Stimulated activated CD8-positive, alpha-beta memory T cell treated with anti-CD3 and anti-CD28 coated beads, Interleukin-12 subunit alpha, Interleukin-12 subunit beta, amount 100 ng/mL, for 4 hours (primary cell): ENCODE measurements around the gene SNRNP27.

Experiments
- DNase-seq: peaks from one replicate; pipeline ENCODE4 v3.0.0-alpha.2; 2020; ENCODE audit warnings: low read depth

The SNRNP27 gene

DNA sequence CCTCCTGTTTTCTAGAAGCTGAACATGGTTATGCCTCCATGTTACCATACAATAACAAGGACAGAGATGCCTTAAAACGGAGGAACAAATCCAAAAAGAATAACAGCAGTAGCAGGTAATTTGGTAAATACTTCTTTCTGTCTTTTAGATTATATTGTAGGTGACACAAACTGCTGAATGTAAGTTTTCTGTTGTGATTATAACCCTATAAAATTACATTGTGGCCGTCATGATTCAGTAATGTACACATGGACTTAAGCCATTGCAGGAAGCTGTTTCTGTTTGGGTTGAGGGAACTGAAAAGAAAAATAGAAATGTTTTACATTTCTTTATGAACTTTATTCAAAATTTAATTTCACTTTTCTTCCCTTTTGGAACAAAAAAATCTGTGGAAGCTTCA lies 22.4 kb downstream of the SNRNP27 start:
- DNase-seq: no peak

DNA sequence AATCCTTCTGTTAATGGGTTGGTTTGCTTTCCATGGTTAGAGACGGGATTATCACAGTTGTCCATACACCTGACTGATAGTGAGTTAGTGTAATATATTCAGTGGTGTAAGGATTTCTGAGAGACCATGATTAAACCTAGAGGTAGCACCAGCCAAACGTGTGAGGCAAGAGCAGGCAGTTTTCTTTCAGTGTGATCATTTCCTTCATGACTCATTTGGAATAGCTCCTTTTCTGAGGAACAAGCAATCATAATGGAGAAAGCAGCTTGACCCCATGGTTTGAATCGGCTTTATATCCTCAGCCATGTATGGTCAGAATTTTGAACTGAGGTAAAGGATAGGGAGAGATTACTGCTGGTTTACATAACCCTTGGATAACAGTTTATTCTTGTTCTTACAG lies 24.1 kb downstream of the SNRNP27 start:
- DNase-seq: no peak

DNA sequence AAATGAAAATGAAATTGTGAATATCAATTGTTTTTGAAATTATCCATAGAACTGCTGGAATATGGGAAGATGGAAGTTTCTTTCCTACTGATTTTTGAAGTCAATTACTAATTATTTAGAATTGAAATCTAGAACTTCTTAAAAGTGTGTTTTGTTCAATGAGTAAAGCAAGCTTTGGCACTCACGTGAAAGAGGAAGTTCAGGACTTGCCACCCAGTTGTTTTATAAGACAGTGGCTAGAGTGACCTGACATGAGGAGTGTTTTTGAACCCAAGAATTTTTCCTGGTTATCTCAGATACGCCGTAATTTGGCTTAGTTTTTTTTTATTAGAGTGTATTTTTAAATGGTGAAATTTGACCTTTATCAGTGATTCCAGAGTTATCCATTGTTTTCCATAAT lies 24.6 kb downstream of the SNRNP27 start:
- no peak for DNase-seq

DNA sequence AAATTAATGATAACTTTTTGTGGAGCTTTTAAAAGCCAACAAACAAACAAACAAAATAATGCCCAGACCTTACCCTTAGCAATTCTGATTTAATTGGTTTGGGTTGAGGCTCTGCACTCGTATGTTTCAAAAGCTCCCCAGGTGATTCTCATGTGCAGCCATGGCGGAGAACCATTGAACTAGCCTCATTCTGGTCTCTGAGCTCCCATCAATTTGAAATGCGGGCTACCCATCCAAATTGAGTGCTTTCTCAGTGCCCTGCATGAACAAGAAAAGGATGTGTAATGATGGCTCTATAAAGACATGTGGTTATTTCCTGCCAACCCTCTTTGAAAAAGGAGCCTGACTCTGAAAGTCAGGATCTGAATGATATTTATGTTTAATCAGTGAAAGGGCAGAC lies 29.4 kb downstream of the SNRNP27 start:
- no peak for DNase-seq

DNA sequence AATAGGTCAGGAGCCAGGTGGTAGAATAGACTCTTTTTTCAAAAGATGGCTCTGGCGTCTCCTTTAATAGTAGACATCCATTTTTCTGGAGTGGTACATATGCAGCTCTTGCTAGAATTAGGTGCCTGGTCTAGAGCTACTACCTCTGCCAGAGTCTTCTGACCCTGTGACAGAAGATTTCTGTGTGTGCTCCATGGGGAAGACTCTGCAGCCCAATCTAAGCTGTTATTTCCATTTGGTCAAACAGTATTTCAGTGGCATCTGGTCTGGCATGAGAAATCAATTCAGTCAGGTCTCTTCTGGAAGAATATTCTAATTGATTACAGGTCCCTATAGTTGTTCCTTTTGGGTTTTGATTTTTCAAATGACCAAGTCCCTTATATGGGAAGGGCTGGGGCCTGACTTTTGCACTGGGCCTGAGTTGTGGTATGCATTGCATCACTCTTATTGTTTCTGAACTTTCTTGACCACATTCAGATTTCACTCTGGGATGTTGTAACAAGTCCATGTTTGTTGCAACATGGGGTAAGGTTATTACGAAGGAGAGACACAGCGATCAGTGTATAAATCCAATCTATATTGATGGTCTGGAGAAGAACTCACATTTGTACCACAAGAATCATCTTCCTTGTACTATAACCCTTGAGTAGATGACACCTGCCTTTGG lies 33.2 kb downstream of the SNRNP27 start:
- no peak for DNase-seq

DNA sequence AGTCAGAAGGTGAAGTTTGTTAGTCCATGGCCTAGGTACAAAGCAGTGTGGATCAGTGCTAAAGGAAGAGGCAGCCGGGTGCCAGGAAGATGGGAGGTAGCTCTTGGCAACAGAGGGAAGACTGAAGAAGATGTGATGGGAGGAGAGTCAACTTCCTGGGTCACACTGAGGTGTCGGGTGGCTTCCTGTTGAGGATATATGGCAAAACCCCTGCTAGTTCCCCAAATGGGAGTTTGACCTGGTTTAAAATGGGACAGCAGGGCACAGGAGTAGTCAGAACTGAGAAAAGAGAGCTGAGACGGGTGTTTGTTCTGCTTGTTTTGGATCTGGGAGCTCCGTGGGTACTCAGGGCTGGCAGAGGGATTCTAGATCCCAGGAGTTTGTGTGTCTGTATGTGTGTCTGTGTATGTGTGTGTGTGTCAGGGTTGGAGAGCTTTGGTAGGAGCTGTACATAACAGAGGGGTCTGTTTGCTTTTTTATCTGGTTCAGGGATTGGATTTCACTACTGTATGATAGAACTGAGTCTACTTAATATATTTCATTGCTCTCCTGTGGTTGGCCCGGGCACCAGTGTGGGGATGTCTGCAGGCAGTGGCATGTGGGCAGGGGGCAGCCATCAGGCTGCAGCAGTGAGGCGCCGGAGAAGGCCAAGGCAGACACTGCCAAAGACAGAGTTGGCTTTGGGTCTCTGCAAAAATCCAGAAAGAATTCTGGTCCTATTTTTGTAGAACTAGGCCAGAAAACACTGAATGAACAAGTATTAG lies 38.3 kb downstream of the SNRNP27 start:
- no peak for DNase-seq

DNA sequence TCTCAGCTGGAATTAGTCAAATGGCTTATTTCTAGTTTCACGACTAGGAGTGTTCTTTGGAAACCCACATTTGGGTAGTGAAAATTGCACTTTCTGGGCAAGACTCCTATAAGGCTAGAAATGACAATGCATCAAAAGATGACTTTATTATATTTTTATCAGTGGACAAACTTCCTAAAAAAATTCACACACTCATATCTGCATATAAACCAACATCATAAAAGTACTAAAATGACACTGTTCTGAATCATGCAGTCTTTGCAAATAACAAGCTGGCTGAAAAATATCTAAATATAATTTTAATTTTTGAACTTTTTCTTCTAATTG lies 38.8 kb downstream of the SNRNP27 start:
- no peak for DNase-seq

DNA sequence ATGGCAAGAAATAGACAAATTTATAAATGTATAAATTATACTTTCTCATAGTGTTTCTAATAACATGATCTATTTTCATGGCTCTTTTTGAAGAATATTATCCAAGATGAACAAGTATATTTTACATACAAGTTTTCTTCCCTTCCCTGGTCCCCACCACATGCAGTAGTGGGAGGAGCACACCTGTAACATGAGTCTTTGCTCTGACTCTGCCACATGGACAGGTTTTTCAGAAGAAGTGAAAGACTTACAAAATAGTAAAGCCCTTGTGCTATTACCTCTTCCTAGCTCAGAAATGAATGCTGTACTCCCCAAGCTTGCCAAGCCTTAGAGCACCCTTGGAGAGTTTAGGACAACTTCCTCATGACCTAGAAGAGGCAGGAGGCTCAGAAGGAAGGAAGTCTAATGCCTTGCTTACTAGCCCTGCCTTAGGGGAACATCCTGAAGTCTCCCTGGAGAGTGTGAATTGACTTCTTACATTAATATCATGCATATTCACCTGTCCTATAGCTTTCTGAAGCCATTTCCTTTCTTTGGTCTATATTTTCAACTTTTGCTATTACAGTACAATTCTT lies 39.6 kb downstream of the SNRNP27 start:
- no peak for DNase-seq

DNA sequence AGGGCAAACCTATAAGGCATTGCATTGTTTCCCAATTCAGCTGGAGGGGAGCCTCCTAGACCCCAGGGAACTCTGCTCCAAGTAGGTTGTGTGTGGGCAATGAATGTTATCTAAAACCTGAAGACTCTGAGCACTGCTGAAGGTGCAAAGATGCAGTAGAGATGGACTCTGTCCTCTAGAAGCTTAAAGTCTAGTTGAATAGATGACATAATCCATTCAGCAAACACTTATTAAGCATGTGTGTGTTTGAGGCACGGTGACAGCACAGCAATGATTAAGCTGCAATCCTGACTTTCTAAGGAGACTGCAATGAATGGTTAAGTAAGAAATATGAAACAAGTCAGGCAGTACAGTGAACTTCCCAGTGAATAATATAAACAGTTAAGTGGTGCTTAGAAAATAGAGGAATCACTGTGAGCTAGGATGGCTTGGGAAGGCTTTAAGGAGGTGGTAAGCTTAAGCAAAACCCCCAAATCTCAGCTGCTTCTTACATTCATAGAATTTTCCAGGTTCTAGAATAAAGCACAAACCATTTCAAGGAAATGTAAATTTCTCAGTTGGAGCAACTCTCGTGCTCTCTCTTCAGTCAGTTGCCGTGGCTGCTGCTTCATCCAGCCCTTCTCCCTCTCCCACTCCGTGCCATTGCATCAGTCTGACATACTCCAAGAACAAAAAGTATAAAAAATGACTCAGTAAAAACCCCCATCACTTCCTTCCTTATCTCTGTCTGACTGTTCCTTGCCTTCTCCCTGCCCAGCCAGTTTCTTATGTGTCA lies 40.3 kb downstream of the SNRNP27 start:
- DNase-seq: no peak

DNA sequence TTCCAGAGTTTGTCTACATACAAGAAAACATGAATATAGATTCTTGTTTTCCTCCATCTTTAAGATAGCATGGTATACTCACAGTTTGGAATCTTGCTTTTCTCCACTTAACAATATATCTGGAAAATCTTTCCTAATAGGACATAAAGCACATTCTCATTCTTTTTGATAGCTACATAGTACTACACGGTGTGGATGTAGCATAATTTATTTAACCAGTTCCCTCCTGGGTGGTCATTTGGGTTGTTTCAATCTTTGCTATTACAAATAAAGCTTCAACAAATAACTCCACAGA lies 40.8 kb downstream of the SNRNP27 start:
- no peak for DNase-seq

DNA sequence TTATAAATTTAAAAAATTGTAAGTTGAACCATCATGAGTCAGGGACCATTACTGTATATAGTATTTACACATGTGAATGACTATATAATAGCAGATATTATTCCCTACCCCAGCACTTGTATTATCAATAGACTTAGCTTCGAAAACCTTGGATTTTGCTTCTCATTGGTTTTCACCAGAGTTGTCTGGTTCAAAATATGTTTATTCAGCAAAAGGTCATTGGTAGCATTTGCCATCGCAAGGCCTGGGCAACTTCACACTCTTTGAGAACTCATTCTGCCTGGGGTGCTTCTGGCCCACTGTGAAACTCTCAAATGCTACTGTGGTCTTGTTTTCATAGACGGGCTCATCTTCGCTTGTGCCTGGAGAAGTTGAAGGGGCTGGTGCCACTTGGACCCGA lies 41.3 kb downstream of the SNRNP27 start:
- DNase-seq: no peak

DNA sequence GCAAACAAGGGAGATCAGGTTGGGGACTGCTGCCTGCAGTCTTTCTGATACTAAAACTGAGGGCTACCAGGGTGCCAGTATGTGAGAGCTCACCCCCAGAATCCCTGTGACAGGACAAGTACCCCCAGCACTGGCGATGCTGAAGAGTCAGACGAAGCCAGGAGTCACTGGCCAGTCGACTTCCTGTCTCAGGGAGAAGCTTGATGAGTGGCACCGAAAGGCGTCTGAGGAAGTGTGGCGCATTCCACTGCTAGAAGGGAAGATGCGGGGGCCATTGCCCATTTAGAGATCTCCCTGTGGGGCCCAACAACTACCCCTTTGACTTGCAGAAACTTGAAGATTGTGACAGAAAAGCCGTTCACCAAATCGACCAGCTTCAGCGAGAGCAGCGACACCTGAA lies 43.1 kb downstream of the SNRNP27 start:
- no peak for DNase-seq

DNA sequence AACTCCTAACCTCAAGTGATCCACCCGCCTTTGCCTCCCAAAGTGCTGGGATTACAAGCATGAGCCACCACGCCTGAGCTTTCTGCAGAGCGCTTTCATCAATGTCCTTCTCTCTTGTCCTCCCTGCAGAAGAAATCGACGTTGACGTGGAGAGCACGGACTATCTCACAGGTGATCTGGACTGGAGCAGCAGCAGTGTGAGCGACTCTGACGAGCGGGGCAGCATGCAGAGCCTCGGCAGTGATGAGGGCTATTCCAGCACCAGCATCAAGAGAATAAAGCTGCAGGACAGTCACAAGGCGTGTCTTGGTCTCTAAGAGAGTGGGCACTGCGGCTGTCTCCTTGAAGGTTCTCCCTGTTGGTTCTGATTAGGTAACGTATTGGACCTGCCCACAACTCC lies 44.2 kb downstream of the SNRNP27 start:
- no peak for DNase-seq

DNA sequence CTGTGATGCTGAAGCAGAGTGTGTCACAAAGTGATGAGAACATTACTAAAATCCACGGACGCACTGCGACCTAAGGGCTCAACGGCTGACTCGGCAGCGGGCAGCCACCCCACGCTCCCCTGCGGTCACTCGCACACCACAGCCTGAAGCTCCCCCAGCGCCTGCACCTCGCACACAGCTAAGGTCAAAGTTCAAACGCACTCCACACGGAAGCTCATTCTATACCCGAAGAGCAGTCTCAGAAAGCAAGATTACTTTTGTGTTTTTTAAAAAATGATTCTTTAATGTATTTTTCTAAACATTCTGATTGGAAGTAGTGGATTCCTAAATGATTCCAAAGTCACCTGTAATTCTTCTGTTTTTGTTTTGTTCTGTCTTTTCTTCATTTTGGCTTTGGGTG lies 46.0 kb downstream of the SNRNP27 start:
- DNase-seq: no peak

DNA sequence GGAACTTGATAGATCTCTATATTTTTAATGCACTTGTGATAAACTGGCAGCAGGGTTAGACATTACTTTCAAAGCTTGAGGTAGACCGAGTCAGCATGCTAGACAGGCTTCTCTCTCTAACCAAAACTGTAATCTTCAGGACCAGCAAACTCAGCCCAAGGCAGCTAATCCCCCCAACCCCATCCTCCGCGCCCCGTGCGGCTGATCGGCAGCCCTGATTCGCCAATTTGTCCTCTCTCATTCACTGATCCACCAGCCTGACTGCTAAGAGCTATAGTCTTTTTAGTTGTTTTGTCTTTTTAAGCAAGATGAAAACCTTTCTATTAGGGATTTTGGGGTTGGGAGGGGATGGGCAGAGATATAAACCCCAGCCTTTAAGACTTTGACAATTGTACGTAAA lies 46.9 kb downstream of the SNRNP27 start:
- DNase-seq: no peak

DNA sequence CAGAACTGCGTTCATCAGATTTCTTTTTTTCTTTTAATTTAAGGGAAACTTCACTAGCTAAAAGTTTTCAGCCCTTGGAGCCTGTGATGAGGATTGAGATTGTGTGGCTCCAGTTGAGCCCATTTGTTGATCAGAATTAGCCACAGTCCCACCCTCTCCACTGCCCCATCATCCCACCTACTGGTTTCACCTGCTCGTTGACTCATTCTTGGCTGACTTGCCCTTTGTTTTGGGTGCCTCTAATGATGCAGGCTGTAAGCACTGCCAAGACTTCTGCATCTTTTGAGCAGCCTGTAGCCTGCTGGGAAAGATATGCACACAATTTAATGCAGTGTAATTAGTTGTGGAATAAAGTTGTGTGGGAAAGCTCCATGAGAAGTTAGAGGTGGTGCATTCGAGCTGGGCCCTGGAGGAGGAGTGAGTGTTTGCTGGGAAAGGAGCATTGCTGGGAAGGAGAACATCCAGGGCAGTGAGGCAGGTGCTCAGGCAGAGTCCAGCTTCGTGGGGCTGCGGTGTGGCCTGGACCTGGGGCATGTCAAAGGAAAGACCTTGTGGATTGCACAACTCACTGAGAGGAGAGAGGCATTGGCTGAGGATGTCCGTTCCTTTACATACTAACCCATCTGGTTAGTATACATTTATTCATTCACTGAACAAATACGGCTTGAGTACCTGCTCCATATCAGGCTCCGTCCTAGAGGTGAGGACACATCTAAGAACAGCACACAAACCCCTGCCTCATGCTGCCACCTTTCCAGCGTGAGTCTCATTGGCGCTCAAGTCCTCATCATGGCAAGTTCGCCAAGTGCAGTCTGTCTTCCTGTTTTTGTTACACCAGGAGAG lies 49.5 kb downstream of the SNRNP27 start:
- no peak for DNase-seq

DNA sequence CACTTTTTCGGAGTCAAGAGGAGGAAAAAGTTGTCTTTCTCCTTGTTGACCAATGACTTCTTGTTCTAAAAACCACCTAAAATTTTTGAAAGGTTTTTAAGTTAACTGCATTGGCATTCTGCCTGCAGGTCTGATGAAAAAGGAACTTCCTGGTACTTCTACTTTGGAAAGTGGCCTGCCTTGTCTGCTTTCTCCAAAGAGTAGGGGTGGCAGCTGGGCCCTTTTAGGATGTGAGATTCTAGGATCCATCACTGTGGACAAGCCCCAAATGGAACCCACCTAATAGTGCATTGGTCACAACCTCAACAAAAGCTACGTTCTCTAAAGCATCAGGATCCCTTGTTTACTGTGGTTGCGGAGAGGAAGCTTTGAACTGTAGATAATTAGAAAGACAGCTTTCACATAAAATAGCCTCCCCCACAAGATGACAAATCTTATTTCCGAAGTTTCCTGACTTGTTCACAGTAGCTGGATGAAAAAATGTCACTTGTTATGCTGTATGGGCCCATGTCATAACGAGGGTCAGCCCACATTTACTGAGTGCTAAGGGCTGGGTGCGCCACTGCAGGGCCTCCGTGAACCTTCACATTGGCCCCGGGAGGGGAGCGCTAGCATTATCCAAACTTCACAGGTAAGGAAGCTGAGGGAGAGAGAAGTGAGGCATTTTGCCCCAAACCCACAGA lies 50.2 kb downstream of the SNRNP27 start:
- DNase-seq: no peak

DNA sequence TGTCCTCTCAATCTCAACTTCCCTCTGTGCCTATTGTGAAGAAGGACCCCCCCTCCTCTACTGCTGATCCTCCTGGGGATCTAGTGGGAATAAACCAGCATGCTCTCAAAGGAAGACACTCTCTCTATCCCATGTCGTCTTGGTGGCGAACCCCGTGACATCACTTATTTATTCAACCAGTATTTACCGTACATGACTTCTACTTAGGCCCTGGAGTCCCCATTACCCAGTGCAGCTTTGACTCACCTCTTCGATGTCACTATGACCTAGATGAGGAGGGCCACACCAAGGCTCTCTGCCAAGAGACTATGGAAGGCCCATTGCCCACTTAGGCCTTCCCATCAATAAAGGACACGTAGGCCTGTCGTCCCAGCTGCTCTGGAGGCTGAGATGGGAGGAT lies 51.0 kb downstream of the SNRNP27 start:
- DNase-seq: no peak

DNA sequence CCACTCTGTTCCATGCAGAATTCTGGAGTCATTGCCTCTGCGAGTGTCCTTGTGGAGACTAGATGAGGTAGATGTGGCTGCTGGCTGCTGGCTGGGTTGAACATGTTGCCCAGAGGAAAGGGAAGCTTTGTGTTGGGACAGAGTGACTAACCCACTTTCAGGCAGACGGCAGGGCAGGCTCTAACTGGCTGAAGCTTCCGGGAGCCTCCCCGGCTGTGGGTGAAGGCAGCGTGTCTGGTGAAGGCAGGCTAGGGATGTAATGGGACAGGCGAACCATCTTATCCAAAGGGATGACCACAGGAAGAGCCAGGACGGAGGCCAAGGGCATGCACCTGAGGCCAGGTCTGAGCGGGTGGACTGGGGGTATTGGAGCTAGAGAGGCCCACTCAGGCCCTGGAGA lies 51.7 kb downstream of the SNRNP27 start:
- DNase-seq: no peak

DNA sequence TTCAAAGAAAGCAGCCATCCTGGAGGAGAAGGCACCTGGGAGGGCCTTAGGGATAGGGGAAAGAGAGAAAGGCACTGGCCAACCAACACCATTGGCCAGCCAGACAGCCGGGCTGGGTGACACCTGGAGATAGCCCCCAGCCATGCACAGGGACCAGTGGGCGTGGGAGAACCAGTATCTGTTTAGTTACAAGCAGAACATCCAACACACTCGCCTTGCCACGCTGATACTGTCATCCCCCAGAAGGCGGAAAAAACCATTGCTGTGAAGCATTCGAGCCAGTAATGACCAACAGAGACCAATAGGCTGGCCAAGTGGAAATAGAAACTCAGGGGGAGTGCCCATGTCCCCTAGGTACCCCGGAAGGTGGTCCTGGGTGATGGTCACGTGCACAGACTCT lies 52.2 kb downstream of the SNRNP27 start:
- no peak for DNase-seq
